GM23338 (cell line): ENCODE measurements around the gene ACOXL. TPM values are rescaled to one million over a fixed set of nuclear protein-coding genes. Genes with fewer than 3 reads are reported as not detected.

Experiments
- ATAC-seq: fragments of 200-7000 bp; cut with Tn5 transposase; 3 replicates; pipeline ENCODE4 v1.9.1; 2020
- DNase-seq: peaks from one replicate; pipeline ENCODE4 v3.0.0-alpha.2; 2015; ENCODE audit warnings: low spot score
- H2AFZ ChIP-seq: fragments of 200-600 bp; sonication (generic); 2 replicates; pipeline ENCODE4 v1.8.0; 2016; ENCODE audit warnings: antibody characterized with exemption, mild to moderate bottlenecking, moderate library complexity
- H3F3A ChIP-seq: fragments of 200-600 bp; sonication (generic); replicated peaks from 2 replicates; pipeline ENCODE4 v1.8.0; 2017; ENCODE audit warnings: antibody characterized with exemption, mixed run types, low read depth
- H3K27ac ChIP-seq: fragments of 200-600 bp; sonication (generic); 2 replicates; pipeline ENCODE4 v1.6.1; 2016; ENCODE audit warnings: low read depth
- H3K27me3 ChIP-seq: fragments of 200-600 bp; sonication (generic); 2 replicates; pipeline ENCODE4 v1.8.0; 2016; ENCODE audit warnings: mild to moderate bottlenecking, mixed run types, moderate library complexity; ENCODE audit not compliant: insufficient read depth
- H3K36me3 ChIP-seq: fragments of 200-600 bp; sonication (generic); 2 replicates; pipeline ENCODE4 v1.8.0; 2016; ENCODE audit warnings: mild to moderate bottlenecking; ENCODE audit not compliant: insufficient read depth
- H3K4me1 ChIP-seq: fragments of 200-600 bp; sonication (generic); 2 replicates; pipeline ENCODE4 v1.8.0; 2016; ENCODE audit warnings: mild to moderate bottlenecking, moderate library complexity; ENCODE audit not compliant: insufficient read depth
- H3K4me2 ChIP-seq: fragments of 200-600 bp; sonication (generic); 2 replicates; pipeline ENCODE4 v1.7.1; 2017; ENCODE audit warnings: mixed run types
- H3K4me3 ChIP-seq: fragments of 200-600 bp; sonication (generic); 2 replicates; pipeline ENCODE4 v1.6.1; 2016; ENCODE audit warnings: mixed run types
- H3K79me2 ChIP-seq: fragments of 200-600 bp; sonication (generic); replicated peaks from 2 replicates; pipeline ENCODE4 v1.8.0; 2017; ENCODE audit warnings: mild to moderate bottlenecking; ENCODE audit not compliant: insufficient read depth
- H3K9me2 ChIP-seq: fragments of 200-600 bp; sonication (generic); 2 replicates; pipeline ENCODE4 v1.8.0; 2017; ENCODE audit not compliant: insufficient read depth
- H4K20me1 ChIP-seq: fragments of 200-600 bp; sonication (generic); replicated peaks from 2 replicates; pipeline ENCODE4 v1.8.0; 2017; ENCODE audit warnings: mild to moderate bottlenecking; ENCODE audit not compliant: insufficient read depth
- H3K27ac Mint-ChIP-seq: 2 replicates; pipeline ENCODE4 v1.8.0; 2020; ENCODE audit warnings: inconsistent platforms, mild to moderate bottlenecking, moderate library complexity, mixed read lengths
- H3K27me3 Mint-ChIP-seq: 3 replicates; pipeline ENCODE4 v1.8.0; 2022; ENCODE audit warnings: low read depth, mild to moderate bottlenecking, moderate library complexity, mixed read lengths, inconsistent platforms; ENCODE audit not compliant: insufficient read depth, poor library complexity
- H3K36me3 Mint-ChIP-seq: 3 replicates; pipeline ENCODE4 v1.8.0; 2021; ENCODE audit warnings: low read depth, mild to moderate bottlenecking, inconsistent platforms, moderate library complexity, mixed read lengths
- H3K4me1 Mint-ChIP-seq: 3 replicates; pipeline ENCODE4 v1.8.0; 2020; ENCODE audit warnings: mild to moderate bottlenecking, inconsistent platforms, mixed read lengths
- H3K4me3 Mint-ChIP-seq: 3 replicates; pipeline ENCODE4 v1.8.0; 2021; ENCODE audit warnings: moderate library complexity, mild to moderate bottlenecking, inconsistent platforms, mixed read lengths
- H3K9me3 Mint-ChIP-seq: 3 replicates; pipeline ENCODE4 v1.8.0; 2020; ENCODE audit warnings: moderate library complexity, mild to moderate bottlenecking, inconsistent platforms, mixed read lengths
- CREB1 ChIP-seq: fragments of 250-450 bp; sonication (Bioruptor Pico); IDR thresholded peaks from 2 replicates; pipeline ENCODE4 v1.5.0; 2020; ENCODE audit warnings: low read depth, mild to moderate bottlenecking, moderate library complexity
- JUNB ChIP-seq: IDR thresholded peaks from one replicate; pipeline ENCODE4 v1.6.1; 2016; ENCODE audit warnings: antibody characterized with exemption; ENCODE audit not compliant: unreplicated experiment
- NANOG ChIP-seq: IDR thresholded peaks from 2 replicates; pipeline ENCODE4 v1.6.1; 2016; ENCODE audit warnings: antibody characterized with exemption, borderline replicate concordance
- POLR2AphosphoS5 ChIP-seq: IDR thresholded peaks from 2 replicates; pipeline ENCODE4 v1.6.1; 2016; ENCODE audit warnings: antibody characterized with exemption, low read depth
- polyA plus RNA-seq: library from polyadenylated mRNA; unstranded; fragments of >200 nt; fragmentation: Nextera tagmentation; extraction: Ambion mirVana; gene quantifications from 2 replicates; pipeline ENCODE4 v1.2.1, GENCODE V29; 2016
- total RNA-seq: library from RNA; depleted of rRNA; stranded (reverse); fragments of >200 nt; shearing (Covaris generic); gene quantifications from 2 replicates; pipeline ENCODE4 v1.2.3, GENCODE V29; 2014
- TF ChIP-seq, protein P1 (sequence below), 2 experiments: fragments of 200-600 bp in 1 of 2; sonication (generic) in 1 of 2; conservative IDR thresholded peaks; 2 replicates each; pipeline versions ENCODE4 v1.5.1 to v1.6.1; 2016 to 2017; ENCODE audit warnings: antibody characterized with exemption in 2 of 2, low read depth in 2 of 2, mild to moderate bottlenecking in 2 of 2, moderate library complexity in 1 of 2
- TF ChIP-seq, protein P2 (sequence below): fragments of 250-450 bp; sonication (Bioruptor Pico); IDR thresholded peaks from 2 replicates; pipeline ENCODE4 v1.5.0; 2020; ENCODE audit warnings: mild to moderate bottlenecking, moderate library complexity

Gene ACOXL
- total and polyA plus RNA-seq, 2 experiments from 2014 or later: 9.0 to 14.7 TPM

DNA sequence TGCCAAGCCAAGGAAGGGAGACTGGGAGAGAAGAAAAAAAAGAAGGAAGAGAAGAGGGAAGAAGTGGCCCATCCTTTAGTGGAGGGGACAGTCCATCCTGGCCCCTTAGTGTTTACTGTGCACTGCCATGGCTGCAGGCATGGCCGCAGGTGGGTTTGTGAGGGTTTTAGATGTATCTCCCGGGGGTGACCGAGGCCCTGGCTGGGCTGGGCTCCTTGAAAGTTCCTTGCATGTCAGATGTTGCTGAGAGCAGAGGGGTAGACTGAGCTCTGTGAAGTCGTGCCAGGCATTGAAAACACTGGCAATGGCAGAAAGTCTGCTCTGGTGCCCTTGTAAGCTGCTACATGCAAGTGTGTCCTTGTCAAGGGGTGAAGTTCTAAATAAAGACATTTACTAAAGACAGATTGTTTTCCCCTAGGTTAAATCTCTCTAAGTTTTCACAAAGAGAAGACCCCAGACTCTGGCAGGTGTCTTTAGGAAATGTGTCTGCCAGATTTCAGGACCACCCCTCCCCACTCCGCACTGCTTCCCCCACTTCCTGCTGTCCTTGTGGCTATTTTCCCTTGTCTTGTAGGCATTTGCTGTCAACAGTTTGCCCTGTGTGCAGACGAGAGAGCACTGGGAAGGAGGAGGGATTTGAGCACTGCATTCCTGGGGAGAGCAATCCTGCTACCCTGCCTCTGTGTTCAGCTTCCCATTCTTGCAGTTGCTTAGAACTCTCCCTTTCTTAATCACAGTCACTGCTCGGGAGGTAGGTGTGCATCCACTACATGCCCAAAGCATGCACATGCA, 68.4 kb downstream of the ACOXL start:
- H3K4me1 Mint-ChIP-seq: peaks cover 33% of the 10 kb centered on the region

More for the DNA sequence above, 68.4 kb downstream of the ACOXL start:
- no peak overlapping the region for H3K4me3 ChIP-seq
- peak; percentile 28 for DNase-seq
- no peak overlapping the region for H2AFZ ChIP-seq
- H3K79me2 ChIP-seq: no peaks in the 10 kb centered on the region
- no peaks in the 10 kb centered on the region for H4K20me1 ChIP-seq
- no peaks in the 10 kb centered on the region for H3F3A ChIP-seq
- Mint-ChIP-seq H3K4me3 (no peak overlapping the region), H3K27ac (peak overlapping the region; percentile 71; the same call in 1 of the 2 replicates), H3K27me3 (peaks cover 1% of the 10 kb centered on the region), H3K36me3 (peaks cover 48% of the 10 kb centered on the region), H3K9me3 (peaks cover 24% of the 10 kb centered on the region)
- TF ChIP-seq, protein P1, sequence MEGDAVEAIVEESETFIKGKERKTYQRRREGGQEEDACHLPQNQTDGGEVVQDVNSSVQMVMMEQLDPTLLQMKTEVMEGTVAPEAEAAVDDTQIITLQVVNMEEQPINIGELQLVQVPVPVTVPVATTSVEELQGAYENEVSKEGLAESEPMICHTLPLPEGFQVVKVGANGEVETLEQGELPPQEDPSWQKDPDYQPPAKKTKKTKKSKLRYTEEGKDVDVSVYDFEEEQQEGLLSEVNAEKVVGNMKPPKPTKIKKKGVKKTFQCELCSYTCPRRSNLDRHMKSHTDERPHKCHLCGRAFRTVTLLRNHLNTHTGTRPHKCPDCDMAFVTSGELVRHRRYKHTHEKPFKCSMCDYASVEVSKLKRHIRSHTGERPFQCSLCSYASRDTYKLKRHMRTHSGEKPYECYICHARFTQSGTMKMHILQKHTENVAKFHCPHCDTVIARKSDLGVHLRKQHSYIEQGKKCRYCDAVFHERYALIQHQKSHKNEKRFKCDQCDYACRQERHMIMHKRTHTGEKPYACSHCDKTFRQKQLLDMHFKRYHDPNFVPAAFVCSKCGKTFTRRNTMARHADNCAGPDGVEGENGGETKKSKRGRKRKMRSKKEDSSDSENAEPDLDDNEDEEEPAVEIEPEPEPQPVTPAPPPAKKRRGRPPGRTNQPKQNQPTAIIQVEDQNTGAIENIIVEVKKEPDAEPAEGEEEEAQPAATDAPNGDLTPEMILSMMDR (conservative IDR thresholded peaks at IDR 0.05; ENCODE audit: low read depth in 2 of 2): no peak
- TF ChIP-seq CREB1: no peak
- no peak for TF ChIP-seq POLR2AphosphoS5
- TF ChIP-seq, protein P2, sequence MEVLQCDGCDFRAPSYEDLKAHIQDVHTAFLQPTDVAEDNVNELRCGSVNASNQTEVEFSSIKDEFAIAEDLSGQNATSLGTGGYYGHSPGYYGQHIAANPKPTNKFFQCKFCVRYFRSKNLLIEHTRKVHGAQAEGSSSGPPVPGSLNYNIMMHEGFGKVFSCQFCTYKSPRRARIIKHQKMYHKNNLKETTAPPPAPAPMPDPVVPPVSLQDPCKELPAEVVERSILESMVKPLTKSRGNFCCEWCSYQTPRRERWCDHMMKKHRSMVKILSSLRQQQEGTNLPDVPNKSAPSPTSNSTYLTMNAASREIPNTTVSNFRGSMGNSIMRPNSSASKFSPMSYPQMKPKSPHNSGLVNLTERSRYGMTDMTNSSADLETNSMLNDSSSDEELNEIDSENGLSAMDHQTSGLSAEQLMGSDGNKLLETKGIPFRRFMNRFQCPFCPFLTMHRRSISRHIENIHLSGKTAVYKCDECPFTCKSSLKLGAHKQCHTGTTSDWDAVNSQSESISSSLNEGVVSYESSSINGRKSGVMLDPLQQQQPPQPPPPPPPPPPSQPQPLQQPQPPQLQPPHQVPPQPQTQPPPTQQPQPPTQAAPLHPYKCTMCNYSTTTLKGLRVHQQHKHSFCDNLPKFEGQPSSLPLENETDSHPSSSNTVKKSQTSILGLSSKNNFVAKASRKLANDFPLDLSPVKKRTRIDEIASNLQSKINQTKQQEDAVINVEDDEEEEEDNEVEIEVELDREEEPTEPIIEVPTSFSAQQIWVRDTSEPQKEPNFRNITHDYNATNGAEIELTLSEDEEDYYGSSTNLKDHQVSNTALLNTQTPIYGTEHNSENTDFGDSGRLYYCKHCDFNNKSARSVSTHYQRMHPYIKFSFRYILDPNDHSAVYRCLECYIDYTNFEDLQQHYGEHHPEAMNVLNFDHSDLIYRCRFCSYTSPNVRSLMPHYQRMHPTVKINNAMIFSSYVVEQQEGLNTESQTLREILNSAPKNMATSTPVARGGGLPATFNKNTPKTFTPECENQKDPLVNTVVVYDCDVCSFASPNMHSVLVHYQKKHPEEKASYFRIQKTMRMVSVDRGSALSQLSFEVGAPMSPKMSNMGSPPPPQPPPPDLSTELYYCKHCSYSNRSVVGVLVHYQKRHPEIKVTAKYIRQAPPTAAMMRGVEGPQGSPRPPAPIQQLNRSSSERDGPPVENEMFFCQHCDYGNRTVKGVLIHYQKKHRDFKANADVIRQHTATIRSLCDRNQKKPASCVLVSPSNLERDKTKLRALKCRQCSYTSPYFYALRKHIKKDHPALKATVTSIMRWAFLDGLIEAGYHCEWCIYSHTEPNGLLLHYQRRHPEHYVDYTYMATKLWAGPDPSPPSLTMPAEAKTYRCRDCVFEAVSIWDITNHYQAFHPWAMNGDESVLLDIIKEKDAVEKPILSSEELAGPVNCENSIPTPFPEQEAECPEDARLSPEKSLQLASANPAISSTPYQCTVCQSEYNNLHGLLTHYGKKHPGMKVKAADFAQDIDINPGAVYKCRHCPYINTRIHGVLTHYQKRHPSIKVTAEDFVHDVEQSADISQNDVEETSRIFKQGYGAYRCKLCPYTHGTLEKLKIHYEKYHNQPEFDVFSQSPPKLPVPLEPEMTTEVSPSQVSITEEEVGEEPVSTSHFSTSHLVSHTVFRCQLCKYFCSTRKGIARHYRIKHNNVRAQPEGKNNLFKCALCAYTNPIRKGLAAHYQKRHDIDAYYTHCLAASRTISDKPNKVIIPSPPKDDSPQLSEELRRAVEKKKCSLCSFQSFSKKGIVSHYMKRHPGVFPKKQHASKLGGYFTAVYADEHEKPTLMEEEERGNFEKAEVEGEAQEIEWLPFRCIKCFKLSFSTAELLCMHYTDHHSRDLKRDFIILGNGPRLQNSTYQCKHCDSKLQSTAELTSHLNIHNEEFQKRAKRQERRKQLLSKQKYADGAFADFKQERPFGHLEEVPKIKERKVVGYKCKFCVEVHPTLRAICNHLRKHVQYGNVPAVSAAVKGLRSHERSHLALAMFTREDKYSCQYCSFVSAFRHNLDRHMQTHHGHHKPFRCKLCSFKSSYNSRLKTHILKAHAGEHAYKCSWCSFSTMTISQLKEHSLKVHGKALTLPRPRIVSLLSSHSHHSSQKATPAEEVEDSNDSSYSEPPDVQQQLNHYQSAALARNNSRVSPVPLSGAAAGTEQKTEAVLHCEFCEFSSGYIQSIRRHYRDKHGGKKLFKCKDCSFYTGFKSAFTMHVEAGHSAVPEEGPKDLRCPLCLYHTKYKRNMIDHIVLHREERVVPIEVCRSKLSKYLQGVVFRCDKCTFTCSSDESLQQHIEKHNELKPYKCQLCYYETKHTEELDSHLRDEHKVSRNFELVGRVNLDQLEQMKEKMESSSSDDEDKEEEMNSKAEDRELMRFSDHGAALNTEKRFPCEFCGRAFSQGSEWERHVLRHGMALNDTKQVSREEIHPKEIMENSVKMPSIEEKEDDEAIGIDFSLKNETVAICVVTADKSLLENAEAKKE (CRISPR knock-in tag): no peak
- no peak for TF ChIP-seq JUNB
- no peak for TF ChIP-seq NANOG
- H3K9me2 ChIP-seq: 0 out of 2 replicates have a peak, but pooled peaks cover 6% of the 10 kb centered on the region
- ATAC-seq: peak; percentile 28
- H3K4me2 ChIP-seq: peak overlapping the region; percentile 29; the same call in 1 of the 2 replicates
- peaks cover 29% of the 10 kb centered on the region for H3K4me1 ChIP-seq
- 0 out of 2 replicates have a peak overlapping the region, but pooled peaks have one; percentile 65 for H3K27ac ChIP-seq
- no peaks in the 10 kb centered on the region for H3K27me3 ChIP-seq
- peaks cover 8% of the 10 kb centered on the region; the same call in 1 of the 2 replicates for H3K36me3 ChIP-seq
